Transverse colon (tissue), 4 donors: ENCODE data around the gene FRMPD4. TPM values are rescaled to one million over a fixed set of nuclear protein-coding genes. Genes with fewer than 3 reads are reported as not detected.

Experiments
- DNase-seq: peaks from one replicate; pipeline ENCODE4 v3.0.0-alpha.2; 2019
- H3K27ac ChIP-seq, 4 donors: fragments of 200-600 bp; sonication (generic); 2 replicates each; pipeline ENCODE4 v1.5.1; 2016 to 2018; ENCODE audit warnings: inconsistent platforms in 4 of 4
- H3K27me3 ChIP-seq: fragments of 200-600 bp; sonication (generic); 2 replicates; pipeline ENCODE4 v1.5.1; 2017; ENCODE audit warnings: inconsistent platforms
- H3K36me3 ChIP-seq, 4 donors: fragments of 200-600 bp; sonication (generic); 2 replicates each; pipeline ENCODE4 v1.5.1; 2017 to 2019; ENCODE audit warnings: inconsistent platforms in 4 of 4
- H3K4me1 ChIP-seq, 4 donors: fragments of 200-600 bp; sonication (generic); 2 replicates each; pipeline ENCODE4 v1.5.1; 2017 to 2020; ENCODE audit warnings: inconsistent platforms in 4 of 4
- H3K4me3 ChIP-seq, 4 donors: fragments of 200-600 bp; sonication (generic); 1 replicate in 1 of 4; 2 replicates in 3 of 4; pipeline versions ENCODE4 v1.5.1 to v1.6.1; 2017 to 2019; ENCODE audit warnings: inconsistent platforms in 4 of 4
- H3K9me3 ChIP-seq, 2 donors: fragments of 200-600 bp; sonication (generic); 2 replicates each; pipeline ENCODE4 v1.5.1; 2017 to 2019; ENCODE audit warnings: inconsistent platforms in 2 of 2
- EP300 ChIP-seq: sonication (generic); formaldehyde crosslinking; IDR thresholded peaks from one replicate; pipeline ENCODE4 v1.6.1; 2017; ENCODE audit warnings: antibody characterized with exemption, low read depth
- POLR2A ChIP-seq: fragments of 450-650 bp; IDR thresholded peaks from one replicate; pipeline ENCODE4 v1.6.1; 2016; ENCODE audit warnings: antibody characterized with exemption, mild to moderate bottlenecking, moderate library complexity
- POLR2AphosphoS5 ChIP-seq, 3 donors: sonication (generic); formaldehyde crosslinking; IDR thresholded peaks; one replicate each; pipeline ENCODE4 v1.6.1; 2016; ENCODE audit warnings: antibody characterized with exemption in 3 of 3
- WGBS, 2 donors: methylation state at CpG; one replicate each; pipeline ENCODE4 v1.1.5; 2018; ENCODE audit warnings: low coverage in 1 of 2; 5-methylcytosine and 5-hydroxymethylcytosine counted together
- in situ Hi-C, 4 donors: fragments of 200-750 bp; cut with MboI; loops; one replicate each; pipeline versions ENCODE4 v1.15.0 to v1.15.1; 2017; ENCODE audit warnings: low sequenced_read_pairs in 3 of 4, low pct_ligation_motif_present in 1 of 4, low pct_unique_long_range_greater_than_20kb in 1 of 4
- intact Hi-C: fragments of 100-400 bp; cut with DNase I; formaldehyde crosslinking; loops from one replicate; pipeline ENCODE4 v1.15.1; 2023; ENCODE audit warnings: low total_unique reads
- total RNA-seq, 4 donors: library from RNA; depleted of rRNA; stranded (reverse); fragments of >200 nt; gene quantifications; one replicate each; pipeline ENCODE4 v1.1.0, GENCODE V29; 2016
- TF ChIP-seq, protein P1 (sequence below), 5 experiments: fragments of 200-600 bp in 3 of 5; fragments of 450-650 bp in 2 of 5; sonication (generic) in 3 of 5; IDR thresholded peaks; 1 replicate in 2 of 5; 2 replicates in 3 of 5; pipeline ENCODE4 v1.5.1; 2016 to 2017; ENCODE audit warnings: antibody characterized with exemption in 5 of 5, inconsistent platforms in 3 of 5, mild to moderate bottlenecking in 2 of 5, moderate library complexity in 1 of 5

Gene FRMPD4
- total RNA-seq, 4 donors from 2014 or later = 0.79 to 1.5 (median 0.82) TPM; not detected in 1

DNA sequence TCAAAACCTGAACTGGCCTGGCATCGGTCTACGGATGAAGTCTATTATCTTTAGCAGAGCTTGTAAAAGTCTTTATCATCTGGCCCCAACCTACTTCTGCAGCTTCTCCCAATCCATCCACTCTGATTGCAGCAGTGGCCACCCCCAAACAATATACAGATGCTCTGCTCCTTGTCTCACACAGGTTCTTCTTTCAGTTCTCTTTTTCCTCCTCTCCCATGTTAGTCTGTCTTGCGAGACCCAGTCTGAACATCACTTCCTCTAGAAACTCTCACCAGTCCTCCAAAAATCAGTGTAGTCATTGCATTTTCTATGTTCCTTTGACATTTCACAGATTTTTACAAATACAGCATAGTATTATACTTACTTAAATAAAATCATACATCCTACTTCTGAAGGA, 163.0 kb downstream of the FRMPD4 start:
- H3K27me3 ChIP-seq = no peaks in the 10 kb centered on the region
- 87% methylated on average over 3 of the region's 3 CpGs; no CpG with 5 or more reads in 1 of the 2 donors for WGBS, 2 donors
- no peaks in the 10 kb centered on the region for H3K4me1 ChIP-seq
- no peak overlapping the region for H3K27ac ChIP-seq
- in situ Hi-C loops = no loop called here
- no peaks in the 10 kb centered on the region for H3K36me3 ChIP-seq
- no peak for DNase-seq
- H3K9me3 ChIP-seq = no peaks in the 10 kb centered on the region
- intact Hi-C loops = no loop called here
- no peak overlapping the region for H3K4me3 ChIP-seq
- no peak for TF ChIP-seq POLR2AphosphoS5 (IDR thresholded peaks at IDR 0.05)

DNA sequence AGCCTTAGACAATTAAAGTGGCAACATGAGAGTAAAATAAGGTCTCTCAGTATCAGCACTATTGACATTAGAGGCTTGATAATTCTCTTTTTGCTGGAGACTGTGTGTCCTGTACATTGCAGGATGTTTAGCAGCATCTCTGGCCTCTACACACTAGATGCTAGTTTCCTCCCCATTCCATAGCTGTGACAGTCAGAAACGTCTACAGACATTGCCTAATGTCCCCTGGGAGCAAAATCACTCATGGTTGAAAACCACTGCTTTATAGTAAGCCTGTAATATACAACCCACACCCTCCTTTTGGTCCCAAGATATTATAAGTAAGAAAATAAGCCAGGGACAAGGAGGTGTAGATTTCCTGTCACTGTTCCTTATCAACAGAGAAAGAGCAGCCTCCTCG, 166.0 kb downstream of the FRMPD4 start:
- Histone ChIP-seq H3K9me3 (no peaks in the 10 kb centered on the region), H3K4me1 (no peaks in the 10 kb centered on the region), H3K27me3 (no peaks in the 10 kb centered on the region), H3K36me3 (no peaks in the 10 kb centered on the region), H3K27ac (no peak overlapping the region), H3K4me3 (no peak overlapping the region)
- WGBS, 2 donors = 28 to 83% methylated on average over 1 to 2 of the region's 2 CpGs
- intact Hi-C loops = no loop called here
- DNase-seq = no peak
- no peak for TF ChIP-seq POLR2A
- TF ChIP-seq, protein P1, sequence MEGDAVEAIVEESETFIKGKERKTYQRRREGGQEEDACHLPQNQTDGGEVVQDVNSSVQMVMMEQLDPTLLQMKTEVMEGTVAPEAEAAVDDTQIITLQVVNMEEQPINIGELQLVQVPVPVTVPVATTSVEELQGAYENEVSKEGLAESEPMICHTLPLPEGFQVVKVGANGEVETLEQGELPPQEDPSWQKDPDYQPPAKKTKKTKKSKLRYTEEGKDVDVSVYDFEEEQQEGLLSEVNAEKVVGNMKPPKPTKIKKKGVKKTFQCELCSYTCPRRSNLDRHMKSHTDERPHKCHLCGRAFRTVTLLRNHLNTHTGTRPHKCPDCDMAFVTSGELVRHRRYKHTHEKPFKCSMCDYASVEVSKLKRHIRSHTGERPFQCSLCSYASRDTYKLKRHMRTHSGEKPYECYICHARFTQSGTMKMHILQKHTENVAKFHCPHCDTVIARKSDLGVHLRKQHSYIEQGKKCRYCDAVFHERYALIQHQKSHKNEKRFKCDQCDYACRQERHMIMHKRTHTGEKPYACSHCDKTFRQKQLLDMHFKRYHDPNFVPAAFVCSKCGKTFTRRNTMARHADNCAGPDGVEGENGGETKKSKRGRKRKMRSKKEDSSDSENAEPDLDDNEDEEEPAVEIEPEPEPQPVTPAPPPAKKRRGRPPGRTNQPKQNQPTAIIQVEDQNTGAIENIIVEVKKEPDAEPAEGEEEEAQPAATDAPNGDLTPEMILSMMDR (IDR thresholded peaks at IDR 0.05) = no peak
- no peak for TF ChIP-seq POLR2AphosphoS5 (IDR thresholded peaks at IDR 0.05)
- no peak for TF ChIP-seq EP300
- in situ Hi-C loops = no loop called here

DNA sequence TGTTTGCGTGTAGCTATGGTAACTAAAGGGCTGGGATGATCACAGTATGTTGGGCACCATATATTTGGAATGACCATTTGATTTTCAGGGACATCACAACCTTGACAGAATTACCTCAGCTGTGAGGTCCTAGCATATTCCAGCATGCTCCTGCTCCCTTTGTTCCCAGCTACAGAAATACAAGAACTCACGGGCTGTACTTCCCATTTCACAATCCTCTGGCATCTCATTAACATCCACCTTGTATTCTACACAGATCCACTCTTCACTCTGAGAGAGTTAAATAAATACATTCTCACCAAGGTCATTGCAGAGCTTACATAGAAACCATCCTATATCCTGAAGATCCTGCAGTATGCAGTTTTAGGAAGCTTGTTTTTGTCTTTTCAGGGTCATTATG, 169.7 kb downstream of the FRMPD4 start:
- in situ Hi-C loops = no loop called here
- no peaks in the 10 kb centered on the region for H3K36me3 ChIP-seq
- H3K27ac ChIP-seq = no peak overlapping the region
- H3K4me3 ChIP-seq = no peak overlapping the region
- no peaks in the 10 kb centered on the region for H3K4me1 ChIP-seq
- H3K27me3 ChIP-seq = no peaks in the 10 kb centered on the region
- no peaks in the 10 kb centered on the region for H3K9me3 ChIP-seq
- DNase-seq = no peak
- no peak for TF ChIP-seq EP300
- WGBS, 2 donors = 51% methylated on average over 2 of the region's 2 CpGs; no CpG with 5 or more reads in 1 of the 2 donors
- intact Hi-C loops = no loop called here

DNA sequence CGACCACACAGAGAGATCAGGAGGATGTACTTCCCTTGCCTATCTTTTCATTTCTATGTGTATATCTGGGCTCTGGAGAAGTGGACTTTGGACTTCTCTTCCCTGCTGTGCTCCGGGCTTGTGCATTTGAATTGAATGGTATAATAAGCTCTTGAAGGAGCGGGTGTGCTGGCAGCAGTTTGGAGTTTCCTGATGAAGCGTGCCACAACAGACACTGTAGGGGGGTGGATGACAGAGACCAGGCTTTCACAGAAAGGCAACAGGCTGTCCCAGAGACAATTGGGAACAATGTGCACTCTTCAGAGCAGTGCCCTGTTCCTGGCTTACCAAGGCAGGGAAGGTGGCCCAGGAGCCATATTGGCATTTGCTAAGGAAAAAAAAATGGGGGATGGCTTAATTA, 170.1 kb downstream of the FRMPD4 start:
- H3K27ac ChIP-seq = no peak overlapping the region
- H3K9me3 ChIP-seq = no peaks in the 10 kb centered on the region
- H3K4me3 ChIP-seq = no peak overlapping the region
- intact Hi-C loops (no loop called here), in situ Hi-C loops (no loop called here)
- no peaks in the 10 kb centered on the region for H3K36me3 ChIP-seq
- TF ChIP-seq EP300 = no peak
- no peaks in the 10 kb centered on the region for H3K27me3 ChIP-seq
- H3K4me1 ChIP-seq = no peaks in the 10 kb centered on the region
- 66% methylated on average over 4 of the region's 4 CpGs; no CpG with 5 or more reads in 1 of the 2 donors for WGBS, 2 donors
- no peak for DNase-seq

DNA sequence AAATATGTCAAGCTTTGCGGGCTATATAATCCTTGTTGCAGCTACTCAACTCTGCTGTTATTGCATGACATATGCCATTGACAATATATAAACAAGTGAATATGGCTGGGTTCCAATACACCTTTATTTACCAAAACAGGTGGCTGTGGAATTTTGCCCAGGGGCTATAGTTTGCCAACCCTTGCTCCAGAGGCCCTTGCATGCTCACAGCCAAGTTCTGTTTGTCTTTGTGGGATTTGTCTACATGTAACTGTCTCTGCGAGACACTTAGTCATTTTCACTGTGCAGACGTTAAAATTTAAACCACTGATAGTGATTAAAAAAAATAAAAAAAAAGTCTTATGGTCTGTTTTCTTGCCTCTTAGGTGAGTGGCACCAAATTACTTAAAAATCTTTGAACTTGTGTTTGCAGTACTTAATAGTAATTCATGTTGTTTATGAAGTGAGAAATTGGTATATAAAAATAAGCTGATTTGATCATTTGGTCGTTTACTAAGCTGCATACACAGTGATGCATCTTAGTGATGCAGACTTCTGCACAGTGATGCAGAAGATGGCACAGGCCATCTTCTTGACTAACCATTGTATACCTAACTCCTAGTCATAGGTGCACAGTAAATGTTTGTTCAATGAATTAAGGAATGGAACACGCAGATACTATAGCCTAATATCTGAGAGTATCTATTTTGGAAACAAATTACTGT, 170.9 kb downstream of the FRMPD4 start:
- no peaks in the 10 kb centered on the region for H3K27me3 ChIP-seq
- no peak for DNase-seq
- no peak overlapping the region for H3K27ac ChIP-seq
- WGBS, 2 donors = 23 to 48% methylated on average over 3 to 5 of the region's 5 CpGs
- H3K4me3 ChIP-seq = no peak overlapping the region
- no peaks in the 10 kb centered on the region for H3K9me3 ChIP-seq
- no peaks in the 10 kb centered on the region for H3K36me3 ChIP-seq
- no peaks in the 10 kb centered on the region for H3K4me1 ChIP-seq
- in situ Hi-C loops = no loop called here
- TF ChIP-seq, protein P1 (IDR thresholded peaks at IDR 0.05) = no peak
- TF ChIP-seq EP300 (no peak), POLR2AphosphoS5 (IDR thresholded peaks at IDR 0.05) (no peak), POLR2A (no peak)
- intact Hi-C loops = no loop called here

DNA sequence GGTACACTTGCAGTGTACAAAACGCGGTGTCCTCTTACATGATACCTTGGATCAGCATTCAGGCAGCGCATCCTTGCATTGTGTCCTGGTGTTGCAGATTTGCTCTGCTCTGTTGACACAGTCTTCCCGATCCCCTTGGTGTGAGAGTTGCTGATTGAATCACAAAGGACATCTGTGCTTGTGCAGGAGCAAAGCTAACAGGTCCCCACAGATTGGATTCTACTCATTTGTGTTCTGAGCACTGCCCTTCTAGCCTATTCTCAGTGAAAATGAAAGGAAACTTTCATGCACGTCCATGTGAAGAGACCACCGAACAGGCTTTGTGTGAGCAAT, 171.4 kb downstream of the FRMPD4 start:
- TF ChIP-seq POLR2AphosphoS5 (IDR thresholded peaks at IDR 0.05) (no peak), POLR2A (no peak), EP300 (no peak)
- TF ChIP-seq, protein P1 (IDR thresholded peaks at IDR 0.05) = no peak
- Histone ChIP-seq H3K36me3 (no peaks in the 10 kb centered on the region), H3K27me3 (no peaks in the 10 kb centered on the region), H3K4me3 (no peak overlapping the region), H3K4me1 (no peaks in the 10 kb centered on the region), H3K27ac (no peak overlapping the region), H3K9me3 (no peaks in the 10 kb centered on the region)
- no peak for DNase-seq
- intact Hi-C loops = no loop called here
- 60% methylated on average over 6 of the region's 6 CpGs; no CpG with 5 or more reads in 1 of the 2 donors for WGBS, 2 donors
- in situ Hi-C loops = no loop called here
